ENCODE data around the gene CUX1.
"Not testable (repeated sequence)": the region's sequence is repeated elsewhere in the genome, so short reads cannot be mapped to it uniquely, and the experiment has no call there.

The CUX1 gene

GRCh38 chr7:102046373-102047117 is 229.1 kb downstream of the CUX1 start:
- no peak overlapping the region for H3K4me3 ChIP-seq (ENCODE audit: severe bottlenecking)
- H3K27ac ChIP-seq (ENCODE audit: poor library complexity, severe bottlenecking), result no peak overlapping the region
- peaks cover 10% of the 10 kb centered on the region for H3K4me1 ChIP-seq (ENCODE audit: insufficient read depth, poor library complexity, severe bottlenecking)
- ATAC-seq (ENCODE audit: low read depth), result no peak
- DNase-seq (ENCODE audit: low spot score), result no peak
- no peaks in the 10 kb centered on the region for H3K9me3 ChIP-seq (ENCODE audit: severe bottlenecking)
- TF ChIP-seq CTCF (IDR thresholded peaks at IDR 0.05; ENCODE audit: poor library complexity, severe bottlenecking), result no peak
- H3K27me3 ChIP-seq (ENCODE audit: insufficient read depth, poor library complexity, severe bottlenecking), result no peaks in the 10 kb centered on the region
- no peaks in the 10 kb centered on the region for H3K36me3 ChIP-seq (ENCODE audit: low read depth)

GRCh38 chr7:102047167-102047566 is 229.7 kb downstream of the CUX1 start:
- Histone ChIP-seq H3K4me1 (ENCODE audit: insufficient read depth, poor library complexity, severe bottlenecking) (peaks cover 5% of the 10 kb centered on the region), H3K4me3 (ENCODE audit: severe bottlenecking) (no peak overlapping the region), H3K27ac (ENCODE audit: poor library complexity, severe bottlenecking) (no peak overlapping the region), H3K9me3 (ENCODE audit: severe bottlenecking) (no peaks in the 10 kb centered on the region), H3K27me3 (ENCODE audit: insufficient read depth, poor library complexity, severe bottlenecking) (no peaks in the 10 kb centered on the region), H3K36me3 (ENCODE audit: low read depth) (no peaks in the 10 kb centered on the region)
- no peak for DNase-seq (ENCODE audit: low spot score)
- no peak for TF ChIP-seq CTCF (IDR thresholded peaks at IDR 0.05; ENCODE audit: poor library complexity, severe bottlenecking)
- ATAC-seq (ENCODE audit: low read depth), result no peak

GRCh38 chr7:102049765-102050164 is 232.3 kb downstream of the CUX1 start:
- H3K27me3 ChIP-seq (ENCODE audit: insufficient read depth, poor library complexity, severe bottlenecking), result no peaks in the 10 kb centered on the region
- peaks cover 4% of the 10 kb centered on the region for H3K4me1 ChIP-seq (ENCODE audit: insufficient read depth, poor library complexity, severe bottlenecking)
- no peak overlapping the region for H3K4me3 ChIP-seq (ENCODE audit: severe bottlenecking)
- no peak overlapping the region for H3K27ac ChIP-seq (ENCODE audit: poor library complexity, severe bottlenecking)
- ATAC-seq (ENCODE audit: low read depth) (no peak), DNase-seq (ENCODE audit: low spot score) (no peak)
- H3K36me3 ChIP-seq (ENCODE audit: low read depth), result no peaks in the 10 kb centered on the region
- no peaks in the 10 kb centered on the region for H3K9me3 ChIP-seq (ENCODE audit: severe bottlenecking)
- no peak for TF ChIP-seq CTCF (IDR thresholded peaks at IDR 0.05; ENCODE audit: poor library complexity, severe bottlenecking)

- ATAC-seq (ENCODE audit: low read depth), result peak; percentile 35; the same call in 2 of the 3 replicates
- Histone ChIP-seq H3K27me3 (ENCODE audit: insufficient read depth, poor library complexity, severe bottlenecking) (no peaks in the 10 kb centered on the region), H3K36me3 (ENCODE audit: low read depth) (no peaks in the 10 kb centered on the region), H3K27ac (ENCODE audit: poor library complexity, severe bottlenecking) (no peak overlapping the region), H3K9me3 (ENCODE audit: severe bottlenecking) (no peaks in the 10 kb centered on the region), H3K4me1 (ENCODE audit: insufficient read depth, poor library complexity, severe bottlenecking) (peaks cover 4% of the 10 kb centered on the region), H3K4me3 (ENCODE audit: severe bottlenecking) (no peak overlapping the region)
- no peak for DNase-seq (ENCODE audit: low spot score)
- no peak for TF ChIP-seq CTCF (IDR thresholded peaks at IDR 0.05; ENCODE audit: poor library complexity, severe bottlenecking)
These were observed 233.5 kb downstream of the CUX1 start for GRCh38 chr7:102050864-102051460.

GRCh38 chr7:102051736-102052135 is 234.3 kb downstream of the CUX1 start:
- not testable (repeated sequence) for H3K27ac ChIP-seq (ENCODE audit: poor library complexity, severe bottlenecking); H3K36me3 ChIP-seq (ENCODE audit: low read depth); H3K27me3 ChIP-seq (ENCODE audit: insufficient read depth, poor library complexity, severe bottlenecking); ATAC-seq (ENCODE audit: low read depth); H3K9me3 ChIP-seq (ENCODE audit: severe bottlenecking); H3K4me3 ChIP-seq (ENCODE audit: severe bottlenecking); DNase-seq (ENCODE audit: low spot score); H3K4me1 ChIP-seq (ENCODE audit: insufficient read depth, poor library complexity, severe bottlenecking)

Data from RWPE2 (cell line).